ENCODE results near the gene CIC. TPM values are rescaled to one million over a fixed set of nuclear protein-coding genes. Genes with fewer than 3 reads are reported as not detected.

Gene CIC
- total RNA-seq, 2 experiments from 2014 or later: 84.4 to 92.2 TPM

- H3K9me3 Mint-ChIP-seq: no peaks in the 10 kb centered on the region
- H3K27ac Mint-ChIP-seq: peak overlapping the region; percentile 72
Observed at GRCh38 chr19:42246922-42247639, 22.0 kb upstream of the CIC start.

GRCh38 chr19:42247640-42248199 lies 21.3 kb upstream of the CIC start:
- DNase-seq: no peak
- H3K36me3 Mint-ChIP-seq: peaks cover 3% of the 10 kb centered on the region
- H3K4me3 Mint-ChIP-seq: no peak overlapping the region
- H3K27ac Mint-ChIP-seq: no peak overlapping the region
- peaks cover 35% of the 10 kb centered on the region for H3K4me1 Mint-ChIP-seq
- H3K9me3 Mint-ChIP-seq: no peaks in the 10 kb centered on the region
- POLR2A ChIA-PET: interaction anchor here (0.7 to 6.9 kb wide), 5 partner anchors 22 to 194 kb away, joined by 3 to 73 read pairs (median 32); partner anchors contain the start of gene CIC
- ATAC-seq (ENCODE audit: low read depth): no peak
- H3K27me3 Mint-ChIP-seq: no peaks in the 10 kb centered on the region

More at GRCh38 chr19:42246922-42247639, 22.0 kb upstream of the CIC start:
- POLR2A ChIA-PET: interaction anchor here (6.2 to 6.9 kb wide), 3 partner anchors 23 to 46 kb away, joined by 32 to 73 read pairs (median 63); partner anchors contain the start of gene CIC
- no peaks in the 10 kb centered on the region for H3K27me3 Mint-ChIP-seq
- H3K36me3 Mint-ChIP-seq: peaks cover 3% of the 10 kb centered on the region
- no peak overlapping the region for H3K4me3 Mint-ChIP-seq
- ATAC-seq (ENCODE audit: low read depth) (no peak), DNase-seq (no peak)
- peaks cover 30% of the 10 kb centered on the region for H3K4me1 Mint-ChIP-seq

DNA sequence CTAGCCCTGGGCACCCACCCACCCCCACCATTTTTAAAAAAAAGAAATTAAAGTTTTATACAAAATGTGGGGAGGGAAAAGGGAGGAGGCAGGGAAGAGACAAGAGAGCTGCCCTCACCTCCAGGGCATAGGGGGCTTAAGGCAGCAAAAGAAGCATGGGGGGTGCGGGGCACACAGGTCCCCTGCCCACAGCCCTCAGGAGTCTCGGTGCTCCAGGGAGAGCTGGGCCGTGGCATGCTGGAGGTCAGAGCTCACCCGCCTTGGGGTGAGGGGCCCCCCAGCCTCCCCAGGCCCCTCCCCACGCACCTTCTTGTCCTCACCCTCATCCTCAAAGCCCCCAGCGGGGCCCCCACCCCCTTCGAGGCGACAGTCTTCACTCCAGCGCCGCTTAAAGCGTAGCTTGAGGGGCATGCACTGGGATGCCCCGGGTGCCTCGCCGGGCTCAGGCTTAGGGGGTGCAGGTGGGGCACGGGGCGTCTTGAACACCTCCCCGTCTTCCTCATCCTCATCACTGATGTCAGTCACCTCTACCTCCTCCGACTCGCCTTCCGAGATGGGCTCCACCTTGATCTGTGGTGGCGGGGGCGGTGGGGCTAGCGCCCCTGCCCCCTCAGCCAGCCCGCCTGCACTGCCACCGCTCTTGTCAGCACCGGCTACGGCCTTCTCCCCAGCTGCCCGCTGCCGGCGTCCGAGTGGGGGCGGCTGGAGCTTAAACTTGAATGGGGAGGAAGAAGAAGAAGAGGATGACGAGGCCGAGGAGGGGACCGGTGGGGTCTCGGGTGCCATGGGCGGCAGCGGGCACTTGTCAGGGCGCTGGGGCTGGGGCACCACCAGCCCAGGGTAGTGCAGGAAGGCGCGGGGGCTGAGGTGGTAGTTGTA lies 20.5 kb upstream of the CIC start:
- ATAC-seq (ENCODE audit: low read depth) (no peak), DNase-seq (no peak)
- H3K36me3 Mint-ChIP-seq: peaks cover 3% of the 10 kb centered on the region
- no peaks in the 10 kb centered on the region for H3K27me3 Mint-ChIP-seq
- H3K4me1 Mint-ChIP-seq: peaks cover 37% of the 10 kb centered on the region
- POLR2A ChIA-PET: interaction anchor here (0.7 to 6.9 kb wide), 3 partner anchors 22 to 194 kb away, joined by 3 to 63 read pairs (median 3); no protein-coding TSS in a partner anchor
- H3K9me3 Mint-ChIP-seq: no peaks in the 10 kb centered on the region
- H3K27ac Mint-ChIP-seq: peak overlapping the region; percentile 60
- no peak overlapping the region for H3K4me3 Mint-ChIP-seq

DNA sequence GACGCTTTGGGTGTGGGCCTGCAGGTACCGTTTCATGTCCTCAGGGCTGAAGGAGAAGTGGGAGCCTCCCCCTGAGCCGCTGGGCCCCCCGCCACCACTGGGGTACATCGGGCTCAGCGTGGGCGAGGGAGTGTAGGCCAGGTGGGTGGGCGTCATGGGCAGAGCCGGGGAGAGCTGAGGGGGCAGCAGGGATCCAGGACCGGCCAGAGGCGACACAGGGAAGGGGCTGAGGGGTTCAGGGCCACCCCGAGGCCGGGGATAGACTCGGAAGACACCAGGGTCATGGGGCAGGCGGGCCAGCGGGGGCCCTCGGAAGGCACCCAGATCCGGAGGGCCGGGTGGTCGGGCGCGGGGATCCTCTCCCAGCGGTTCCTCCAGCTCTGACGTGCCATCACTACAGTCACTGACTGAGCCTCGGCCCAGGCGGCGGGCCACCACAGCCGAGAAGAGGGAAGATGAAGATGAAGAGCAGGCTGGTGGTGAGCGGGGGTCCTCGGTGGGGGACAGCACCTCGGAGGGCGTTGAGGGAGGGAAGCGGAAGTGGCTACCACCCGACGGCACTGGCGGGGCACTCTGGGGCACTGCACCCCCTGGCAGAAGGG lies 19.8 kb upstream of the CIC start:
- Mint-ChIP-seq H3K4me3 (no peak overlapping the region), H3K36me3 (peaks cover 3% of the 10 kb centered on the region), H3K9me3 (no peaks in the 10 kb centered on the region), H3K27ac (peak overlapping the region; percentile 60), H3K4me1 (peaks cover 36% of the 10 kb centered on the region), H3K27me3 (no peaks in the 10 kb centered on the region)
- ATAC-seq (ENCODE audit: low read depth) (no peak), DNase-seq (no peak)
- POLR2A ChIA-PET: interaction anchor here (2.0 to 2.8 kb wide), 2 partner anchors 15 to 30 kb away, joined by 6 to 10 read pairs; no protein-coding TSS in a partner anchor

DNA sequence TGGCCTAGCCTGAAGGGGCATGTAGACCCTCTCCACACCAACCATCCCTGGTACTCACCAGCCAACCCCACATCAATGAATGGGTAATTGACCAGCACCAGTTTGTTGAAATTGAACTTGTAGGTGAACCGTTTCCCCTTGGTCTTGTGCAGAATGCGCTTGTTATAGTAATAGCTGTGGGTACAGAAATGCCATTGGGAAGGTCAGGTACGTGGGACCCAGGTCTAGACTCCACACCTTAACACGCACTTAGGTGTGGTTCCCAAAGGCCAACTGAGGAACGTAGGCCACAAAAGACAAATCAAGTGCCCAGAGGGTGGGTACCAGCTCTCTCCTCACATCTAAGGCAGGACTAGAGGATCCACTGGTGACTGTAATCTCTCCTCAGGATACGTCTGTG lies 19.3 kb upstream of the CIC start:
- no peak for ATAC-seq (ENCODE audit: low read depth)
- Mint-ChIP-seq H3K4me1 (peaks cover 35% of the 10 kb centered on the region), H3K4me3 (no peak overlapping the region), H3K27me3 (no peaks in the 10 kb centered on the region), H3K9me3 (no peaks in the 10 kb centered on the region), H3K36me3 (peaks cover 2% of the 10 kb centered on the region), H3K27ac (no peak overlapping the region)
- POLR2A ChIA-PET: interaction anchor here (0.5 to 2.8 kb wide), 3 partner anchors 16 to 159 kb away, joined by 3 to 10 read pairs (median 6); no protein-coding TSS in a partner anchor
- no peak for DNase-seq

- H3K4me1 Mint-ChIP-seq: peaks cover 31% of the 10 kb centered on the region
- ATAC-seq (ENCODE audit: low read depth) (no peak), DNase-seq (no peak)
- peak overlapping the region; percentile 81 for H3K27ac Mint-ChIP-seq
- no peaks in the 10 kb centered on the region for H3K9me3 Mint-ChIP-seq
- POLR2A ChIA-PET: interaction anchor here (0.5 to 2.8 kb wide), 7 partner anchors 8 to 160 kb away, joined by 3 to 10 read pairs (median 6); partner anchors contain the start of gene GSK3A
- H3K27me3 Mint-ChIP-seq: no peaks in the 10 kb centered on the region
- H3K36me3 Mint-ChIP-seq: no peaks in the 10 kb centered on the region
- H3K4me3 Mint-ChIP-seq: peak overlapping the region; percentile 62
Observed at GRCh38 chr19:42250183-42250665, 18.8 kb upstream of the CIC start.

DNA sequence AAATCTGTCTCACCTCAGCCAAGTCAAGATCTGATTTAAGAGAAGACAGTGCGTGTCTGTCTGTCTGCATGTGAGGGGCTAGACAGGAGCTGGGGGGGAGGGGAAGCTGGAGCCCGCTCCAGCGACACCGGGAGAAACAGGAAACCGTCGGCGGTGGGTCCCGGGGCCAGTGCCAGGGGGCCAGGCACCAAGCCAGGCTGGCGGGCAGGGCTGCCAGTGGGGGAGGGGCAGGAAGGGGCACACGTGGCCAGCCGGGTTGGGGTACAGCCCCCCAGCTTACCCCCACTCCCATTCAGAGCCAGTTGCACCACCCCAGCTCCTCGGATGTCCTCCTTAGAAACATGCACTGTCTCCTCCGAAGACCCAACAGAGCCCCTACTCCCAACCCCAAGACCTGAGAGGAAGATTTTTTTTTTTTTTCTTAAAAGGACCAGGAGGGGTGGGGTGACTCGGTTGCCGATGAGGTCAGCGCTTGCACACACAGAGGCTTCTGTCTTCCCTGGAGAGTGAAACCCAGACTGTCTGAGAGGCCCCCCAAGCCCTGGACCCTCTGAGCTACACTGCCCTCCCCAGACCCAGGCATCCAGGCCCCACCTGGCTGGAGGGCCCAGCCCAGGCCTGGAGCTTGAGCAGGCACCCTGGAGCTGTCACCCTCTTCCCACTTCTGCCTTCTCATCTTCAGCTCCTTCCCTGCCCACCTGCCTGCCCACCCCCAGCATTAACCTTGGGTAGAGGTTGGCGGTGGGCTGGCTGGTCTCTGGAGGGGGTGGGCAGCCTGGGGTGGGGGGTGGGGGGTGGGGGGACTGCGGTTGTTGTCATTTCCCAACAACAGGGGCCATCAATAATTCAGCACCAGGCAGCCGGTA lies 18.2 kb upstream of the CIC start:
- H3K4me1 Mint-ChIP-seq: peaks cover 29% of the 10 kb centered on the region
- ATAC-seq (ENCODE audit: low read depth) (no peak), DNase-seq (peak; percentile 52)
- H3K27ac Mint-ChIP-seq: peak overlapping the region; percentile 81
- peaks cover 1% of the 10 kb centered on the region for H3K27me3 Mint-ChIP-seq
- no peaks in the 10 kb centered on the region for H3K36me3 Mint-ChIP-seq
- H3K4me3 Mint-ChIP-seq: peak overlapping the region; percentile 62
- POLR2A ChIA-PET: interaction anchor here (1.0 to 2.8 kb wide), 8 partner anchors 7 to 51 kb away, joined by 3 to 10 read pairs (median 6); partner anchors contain the start of gene GSK3A
- no peaks in the 10 kb centered on the region for H3K9me3 Mint-ChIP-seq

DNA sequence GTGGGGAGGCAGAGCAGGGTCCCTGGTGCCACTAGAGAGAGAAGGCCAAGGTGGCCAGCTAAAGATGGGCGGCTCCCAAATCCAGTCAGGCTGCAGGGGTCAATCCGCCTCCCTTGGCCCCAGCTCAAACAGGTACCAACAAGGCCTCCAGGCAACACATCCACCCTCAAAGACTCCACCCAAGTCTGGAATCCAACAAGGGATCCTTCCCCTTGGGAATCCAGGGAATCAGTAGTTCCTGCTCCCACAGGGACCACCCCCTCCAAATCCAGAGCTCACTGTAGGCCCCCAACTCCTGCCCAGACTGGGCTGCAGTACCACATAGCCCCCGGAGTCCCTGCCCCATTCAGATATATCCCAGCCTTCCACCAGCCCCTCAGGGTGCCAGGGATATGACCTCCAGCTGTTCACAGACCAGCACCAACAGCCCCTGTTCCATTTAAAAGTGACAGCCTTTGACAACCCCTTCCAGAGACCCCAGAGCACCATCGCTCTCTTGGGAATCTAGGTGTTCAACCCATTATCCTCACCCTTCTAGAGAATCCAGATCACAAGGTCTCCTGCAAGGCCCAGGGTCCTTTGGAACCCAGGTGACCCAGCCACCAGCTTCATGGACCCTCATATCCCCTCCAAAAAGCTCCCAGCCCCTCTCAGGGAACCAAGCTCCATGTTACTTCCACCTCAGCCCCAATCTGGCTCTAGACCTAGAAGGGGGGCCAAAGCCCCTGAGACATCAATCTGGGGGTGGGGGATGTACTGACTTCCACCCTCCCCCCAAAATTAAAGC lies 17.3 kb upstream of the CIC start:
- H3K36me3 Mint-ChIP-seq: no peaks in the 10 kb centered on the region
- H3K4me3 Mint-ChIP-seq: peak overlapping the region; percentile 91
- POLR2A ChIA-PET: interaction anchor here (0.6 to 2.8 kb wide), 8 partner anchors 8 to 307 kb away, joined by 3 to 7 read pairs (median 4); partner anchors contain the start of gene GSK3A
- no peaks in the 10 kb centered on the region for H3K9me3 Mint-ChIP-seq
- H3K27ac Mint-ChIP-seq: peak overlapping the region; percentile 81
- ATAC-seq (ENCODE audit: low read depth) (no peak), DNase-seq (no peak)
- H3K27me3 Mint-ChIP-seq: peaks cover 7% of the 10 kb centered on the region
- peaks cover 32% of the 10 kb centered on the region for H3K4me1 Mint-ChIP-seq

- DNase-seq (no peak), ATAC-seq (ENCODE audit: low read depth) (no peak)
- POLR2A ChIA-PET: interaction anchor here (0.5 to 0.6 kb wide), 3 partner anchors 11 to 52 kb away, joined by 3 to 6 read pairs (median 4); no protein-coding TSS in a partner anchor
Observed at GRCh38 chr19:42252365-42253244, 16.4 kb upstream of the CIC start.

DNA sequence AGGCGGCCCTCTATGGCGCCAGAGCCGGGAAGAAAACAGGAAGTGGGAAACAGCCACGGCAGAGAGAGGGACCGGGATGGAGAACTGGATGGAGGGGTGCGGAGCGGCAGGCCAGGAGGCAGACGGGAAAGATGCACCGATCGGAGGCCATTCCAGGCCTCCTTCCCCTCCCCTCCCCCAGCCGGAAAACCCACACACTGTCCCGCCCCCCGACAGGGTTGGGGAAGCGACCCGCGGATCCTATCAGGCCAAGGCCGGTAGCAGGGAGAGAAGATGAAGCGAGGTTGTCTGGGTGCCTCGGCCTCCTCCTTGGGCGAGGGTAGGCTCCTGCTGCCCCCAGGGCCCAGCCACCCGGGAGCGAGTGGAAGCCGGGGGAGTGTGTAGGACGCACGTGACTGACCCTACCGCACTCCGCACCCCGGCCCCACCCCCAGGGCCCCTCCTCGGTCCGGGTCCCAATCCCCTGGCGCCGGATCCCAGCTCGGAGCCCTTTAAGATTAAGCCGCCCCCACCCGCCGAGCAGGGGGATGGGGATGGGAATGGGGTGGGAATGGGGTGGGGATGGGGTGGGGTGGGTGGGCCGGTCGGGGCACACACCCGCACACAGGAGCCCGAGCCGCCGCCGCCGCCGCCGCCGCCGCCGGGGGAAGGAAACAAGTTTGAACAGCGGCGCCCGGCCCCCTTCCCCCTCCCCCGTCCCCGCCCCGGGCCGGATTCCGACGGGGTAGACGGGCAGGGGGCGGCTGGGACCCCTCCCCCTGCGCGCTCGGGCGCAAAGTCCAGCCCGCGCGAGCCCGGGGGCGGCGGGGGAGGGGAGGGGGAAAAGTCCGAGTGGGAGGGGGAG lies 15.6 kb upstream of the CIC start:
- H3K27ac Mint-ChIP-seq: peak overlapping the region; percentile 91
- H3K4me3 Mint-ChIP-seq: peak overlapping the region; percentile 91
- peaks cover 31% of the 10 kb centered on the region for H3K4me1 Mint-ChIP-seq
- no peaks in the 10 kb centered on the region for H3K9me3 Mint-ChIP-seq
- peaks cover 8% of the 10 kb centered on the region for H3K27me3 Mint-ChIP-seq
- H3K36me3 Mint-ChIP-seq: no peaks in the 10 kb centered on the region
- peak; percentile 21 for ATAC-seq (ENCODE audit: low read depth)
- peak; percentile 79 for DNase-seq
- POLR2A ChIA-PET: interaction anchor here (0.5 kb wide), 2 partner anchors 30 to 51 kb away, joined by 4 to 5 read pairs; no protein-coding TSS in a partner anchor

More at GRCh38 chr19:42252365-42253244, 16.4 kb upstream of the CIC start:
- Mint-ChIP-seq H3K27me3 (peaks cover 8% of the 10 kb centered on the region), H3K36me3 (no peaks in the 10 kb centered on the region), H3K9me3 (no peaks in the 10 kb centered on the region), H3K4me3 (peak overlapping the region; percentile 91), H3K27ac (peak overlapping the region; percentile 91), H3K4me1 (peaks cover 31% of the 10 kb centered on the region)

All from activated naive CD8-positive, alpha-beta T cell treated with anti-CD3 and anti-CD28 coated beads, Interleukin-2, amount 10 ng/mL, durations not matched to agents 7 days and 5 days (primary cell).